KBM-7 (cell line): Measurements from ENCODE around the gene WNT11.

Source experiments
- DNase-seq: peaks from one replicate; pipeline ENCODE4 v3.0.0-alpha.2; 2015
- in situ Hi-C: fragments of 300-500 bp; cut with MboI; formaldehyde crosslinking; loops from 2 replicates; pipeline ENCODE4 v1.14.3; 2020; ENCODE audit warnings: low sequenced_read_pairs, low pct_unique_long_range_greater_than_20kb, mixed read lengths

Gene WNT11

DNA sequence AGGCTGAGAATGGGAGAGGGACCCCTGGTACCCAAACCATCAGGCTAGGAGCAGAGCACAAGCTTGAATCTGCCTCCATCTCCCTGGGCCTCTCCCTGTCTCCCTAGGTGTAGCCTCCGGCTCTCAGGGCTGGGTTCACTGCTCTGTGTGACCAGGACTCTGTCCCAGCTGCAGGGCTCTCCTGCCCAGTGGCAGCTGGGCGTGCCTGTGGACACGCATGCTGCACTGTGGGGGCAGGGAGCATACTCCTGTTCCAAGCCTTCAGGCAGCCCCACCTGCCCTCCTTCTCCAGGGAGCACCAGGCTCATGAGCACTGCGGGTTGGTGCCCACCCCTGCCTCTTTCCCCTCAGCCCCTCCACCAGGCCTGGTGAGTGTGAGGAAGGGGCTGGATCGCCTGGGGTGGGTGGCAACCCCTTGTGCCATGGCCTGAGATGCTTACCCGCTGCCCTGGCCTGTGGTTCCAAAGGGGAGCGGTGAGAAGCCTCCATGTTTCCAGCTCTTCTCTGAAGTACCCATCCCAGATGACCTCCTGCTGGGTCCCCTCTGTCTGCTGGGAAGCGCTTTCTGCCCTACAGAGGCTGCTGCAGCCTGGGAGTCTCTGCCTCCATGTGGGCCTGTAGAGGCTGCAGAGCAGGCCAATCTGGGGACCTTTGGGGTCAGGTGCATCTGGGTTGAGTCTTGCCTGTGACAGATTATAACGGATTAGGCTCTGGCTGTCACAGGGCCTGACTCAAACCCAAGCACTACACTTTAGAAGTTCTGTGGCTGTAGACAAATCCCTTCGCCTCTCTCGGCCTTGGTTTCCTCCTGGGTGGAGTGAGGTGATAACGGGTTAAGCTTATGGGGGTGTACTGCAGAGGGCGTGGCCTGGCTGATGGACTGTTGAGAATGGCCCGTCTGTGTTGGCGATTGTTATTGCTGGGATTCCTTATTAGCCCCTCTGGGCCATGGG, 43.7 kb downstream of the WNT11 start:
- in situ Hi-C loops: no loop called here
- no peak for DNase-seq

DNA sequence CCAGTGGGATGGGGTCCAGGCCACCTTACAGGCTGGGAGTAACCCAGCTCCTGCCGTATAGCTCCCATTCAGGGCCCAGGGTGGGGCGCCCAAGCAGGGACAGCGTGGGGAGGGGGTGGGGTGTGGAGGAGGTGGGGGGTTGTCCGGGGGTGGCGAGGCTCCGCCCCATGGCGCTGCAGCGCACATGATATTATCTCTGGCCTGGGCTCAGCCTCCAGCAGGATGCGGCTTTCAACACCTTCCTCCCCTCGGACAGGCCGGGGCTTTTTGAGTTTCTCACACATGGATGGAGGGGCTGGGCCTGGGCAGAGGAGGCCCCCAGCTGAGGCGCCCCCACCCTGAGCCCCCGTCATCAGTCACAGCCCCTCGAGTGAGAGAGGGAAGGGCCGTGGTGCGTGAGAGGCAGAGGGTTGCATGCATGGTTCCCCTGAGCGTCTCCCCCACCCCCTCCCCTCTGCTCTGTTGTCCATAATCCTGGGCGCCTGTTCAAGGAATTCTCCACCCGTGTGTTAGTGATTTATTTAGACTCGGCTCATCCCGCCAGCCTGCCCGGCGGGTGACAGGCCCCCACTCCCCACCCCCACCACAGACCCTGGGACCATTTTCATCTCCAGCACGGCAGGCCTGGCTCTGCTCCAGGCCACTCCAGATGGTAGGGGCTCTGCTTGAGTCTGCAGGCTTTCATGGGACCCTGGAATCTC, 44.9 kb downstream of the WNT11 start:
- in situ Hi-C loops: no loop called here
- DNase-seq: no peak

DNA sequence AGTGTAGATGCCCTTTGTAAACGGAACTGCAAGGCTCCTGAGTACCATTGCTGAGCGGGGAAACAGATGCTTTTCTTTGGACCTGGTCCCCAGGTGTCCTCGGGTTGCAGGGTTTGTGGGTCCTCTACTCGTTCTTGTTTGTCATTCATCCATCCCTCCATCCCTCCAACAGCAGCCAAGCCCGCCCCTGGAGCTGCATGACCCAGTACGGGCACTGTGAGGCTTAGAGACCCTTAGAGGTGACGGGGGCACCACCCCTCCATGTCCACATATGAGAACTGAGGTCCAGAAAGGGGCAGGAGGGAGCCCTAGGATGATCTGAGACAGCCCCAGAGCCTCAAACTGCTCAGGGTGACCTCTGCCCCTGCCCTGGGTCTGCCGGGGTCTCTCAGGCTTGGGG, 45.4 kb downstream of the WNT11 start:
- no peak for DNase-seq
- in situ Hi-C loops: no loop called here

DNA sequence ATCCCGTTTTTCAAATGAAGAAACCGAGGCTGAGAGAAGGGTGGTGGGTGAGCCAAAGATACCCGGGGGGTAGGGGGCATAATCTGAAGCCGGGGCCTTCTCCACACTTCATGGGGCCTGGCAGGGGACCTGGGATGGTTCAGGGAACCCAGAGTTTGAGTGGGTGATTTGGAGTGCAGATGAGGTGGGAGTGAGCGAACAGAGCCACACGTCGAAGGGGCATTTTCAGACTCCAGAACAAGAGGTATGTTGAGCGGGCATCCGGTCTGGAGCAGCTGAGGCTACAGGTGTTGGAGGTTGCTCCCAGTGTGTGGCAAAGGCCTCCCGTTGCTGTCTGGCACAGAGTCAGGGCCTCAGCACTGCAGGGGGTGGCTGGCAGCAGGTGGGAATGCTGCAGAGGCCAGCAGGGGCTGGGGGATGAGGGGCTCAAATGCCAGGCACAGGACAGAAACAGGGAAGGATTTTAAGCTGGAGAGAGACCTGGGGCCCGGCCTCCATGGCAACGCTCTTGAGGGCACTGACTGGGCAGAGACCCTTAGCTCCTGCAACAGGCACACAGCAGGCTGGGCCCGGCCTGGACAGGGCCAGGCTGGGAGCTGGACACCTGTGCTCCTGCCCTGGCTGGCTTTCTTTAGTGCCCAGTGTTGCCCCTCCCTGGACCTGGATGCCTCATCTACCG, 46.2 kb downstream of the WNT11 start:
- in situ Hi-C loops: no loop called here
- no peak for DNase-seq

DNA sequence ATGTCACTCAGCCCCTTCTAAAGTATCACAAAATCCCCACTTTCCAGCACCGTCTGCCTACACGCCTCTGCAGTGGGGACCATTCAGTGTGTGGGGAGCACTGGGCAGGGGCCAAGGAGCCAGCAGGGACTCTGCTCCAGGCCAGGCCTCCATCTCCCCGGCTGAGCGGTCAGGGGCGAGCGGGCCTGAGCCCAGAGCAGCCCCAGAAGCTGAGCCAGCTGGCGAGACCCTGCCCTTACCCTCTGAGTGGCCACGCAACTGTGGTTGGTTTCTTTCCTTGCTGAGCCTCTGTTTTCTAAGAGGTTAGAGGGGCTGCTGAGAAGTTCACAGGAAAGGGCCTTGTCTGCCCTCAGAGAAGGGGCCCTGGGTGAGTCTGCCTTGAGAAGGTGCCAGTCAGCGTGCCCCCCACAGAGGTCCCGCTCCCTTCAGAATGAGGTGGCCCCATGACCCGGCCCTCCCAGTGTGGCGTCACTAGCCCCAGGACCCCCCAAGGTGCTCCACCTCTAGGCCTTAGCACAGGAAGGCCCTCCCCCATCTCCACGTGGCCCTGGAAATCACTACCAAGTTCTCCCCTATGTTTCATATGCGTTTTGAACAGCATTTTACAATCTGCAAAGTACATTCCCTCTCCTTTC, 46.9 kb downstream of the WNT11 start:
- in situ Hi-C loops: no loop called here
- DNase-seq: no peak

DNA sequence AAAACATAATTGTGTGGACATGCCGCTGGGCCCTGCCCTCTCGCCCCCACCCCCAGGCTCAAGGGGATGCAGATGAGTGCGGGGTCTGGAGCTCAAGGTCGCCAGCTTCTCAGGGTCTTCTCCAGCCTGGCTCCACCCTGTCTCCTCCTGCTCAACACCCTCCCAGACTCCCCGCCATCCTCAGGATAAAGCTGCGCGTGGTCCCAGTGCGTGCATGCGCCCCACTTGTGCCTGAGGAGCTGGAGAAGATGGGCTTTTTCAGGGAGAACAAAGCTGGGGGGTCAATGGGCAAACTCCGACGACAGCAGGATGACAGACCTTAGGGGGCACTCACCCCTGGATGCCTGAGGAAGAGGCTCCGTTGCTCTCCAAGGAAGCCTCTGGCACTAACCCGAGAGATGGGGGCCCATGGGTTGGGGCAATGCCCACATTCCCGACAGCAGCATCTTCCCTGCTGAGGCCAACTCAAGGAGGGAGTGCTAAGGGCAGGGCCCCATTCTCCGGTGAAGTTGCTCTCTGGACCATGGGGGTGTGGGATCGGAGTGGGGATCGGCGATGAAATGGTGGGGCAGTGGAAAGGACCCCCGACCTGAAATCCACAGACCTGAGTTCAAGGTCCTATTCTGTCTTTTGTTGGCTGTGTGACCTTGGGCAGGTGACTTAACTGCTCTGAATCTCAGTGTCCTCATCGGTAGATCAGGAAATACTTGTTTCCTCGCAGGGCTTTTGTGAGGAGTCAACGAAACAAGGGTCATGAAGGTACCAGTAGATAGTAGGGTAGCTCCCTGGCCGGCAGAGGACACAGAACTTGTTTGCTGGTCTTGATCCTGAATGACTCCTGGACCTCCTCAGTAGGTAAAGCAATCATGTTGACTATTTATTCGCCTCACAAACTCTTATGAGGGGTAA, 47.7 kb downstream of the WNT11 start:
- no peak for DNase-seq
- in situ Hi-C loops: no loop called here

DNA sequence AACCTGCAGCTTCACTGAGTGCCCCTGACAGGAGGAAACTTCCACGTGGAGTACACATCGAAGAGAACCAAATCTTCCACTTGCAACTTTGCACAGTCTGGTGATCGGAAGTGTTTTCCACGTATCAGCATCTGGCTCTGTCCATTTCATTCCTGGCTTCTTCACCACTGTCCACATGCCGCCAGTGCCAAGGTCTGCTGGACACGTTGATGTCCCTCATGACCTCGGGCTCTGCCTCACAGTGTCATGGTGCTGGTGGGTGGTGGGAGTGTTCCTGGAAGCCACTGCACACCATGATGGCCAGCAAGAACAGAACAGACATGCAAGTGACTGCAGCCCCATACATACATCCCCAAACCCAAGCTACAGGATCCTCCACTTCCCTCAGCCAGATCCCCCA, 48.4 kb downstream of the WNT11 start:
- no peak for DNase-seq
- in situ Hi-C loops: no loop called here

DNA sequence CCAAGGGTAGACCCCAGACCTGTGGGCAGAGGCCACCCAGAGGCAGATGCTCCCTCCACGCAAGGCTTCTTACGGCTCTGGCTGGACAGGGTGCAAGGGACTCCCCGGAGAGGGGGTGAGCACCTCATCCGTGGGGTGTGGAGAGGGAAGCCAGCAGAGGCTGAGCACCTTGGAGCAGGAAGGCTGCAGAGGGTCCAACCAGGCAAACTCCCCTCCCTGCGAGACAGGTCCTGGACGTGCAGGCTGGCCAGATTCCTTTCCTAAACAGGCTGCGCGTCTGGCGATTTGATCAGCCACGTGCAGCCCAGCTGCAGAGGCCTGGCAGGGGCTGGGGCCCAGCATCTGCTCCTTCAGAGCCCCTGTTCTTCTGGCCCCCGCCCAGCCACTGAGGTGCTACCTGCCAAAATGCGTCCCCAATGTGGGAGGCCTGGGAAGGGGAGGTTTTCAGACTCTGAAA, 49.3 kb downstream of the WNT11 start:
- no peak for DNase-seq
- in situ Hi-C loops: no loop called here

DNA sequence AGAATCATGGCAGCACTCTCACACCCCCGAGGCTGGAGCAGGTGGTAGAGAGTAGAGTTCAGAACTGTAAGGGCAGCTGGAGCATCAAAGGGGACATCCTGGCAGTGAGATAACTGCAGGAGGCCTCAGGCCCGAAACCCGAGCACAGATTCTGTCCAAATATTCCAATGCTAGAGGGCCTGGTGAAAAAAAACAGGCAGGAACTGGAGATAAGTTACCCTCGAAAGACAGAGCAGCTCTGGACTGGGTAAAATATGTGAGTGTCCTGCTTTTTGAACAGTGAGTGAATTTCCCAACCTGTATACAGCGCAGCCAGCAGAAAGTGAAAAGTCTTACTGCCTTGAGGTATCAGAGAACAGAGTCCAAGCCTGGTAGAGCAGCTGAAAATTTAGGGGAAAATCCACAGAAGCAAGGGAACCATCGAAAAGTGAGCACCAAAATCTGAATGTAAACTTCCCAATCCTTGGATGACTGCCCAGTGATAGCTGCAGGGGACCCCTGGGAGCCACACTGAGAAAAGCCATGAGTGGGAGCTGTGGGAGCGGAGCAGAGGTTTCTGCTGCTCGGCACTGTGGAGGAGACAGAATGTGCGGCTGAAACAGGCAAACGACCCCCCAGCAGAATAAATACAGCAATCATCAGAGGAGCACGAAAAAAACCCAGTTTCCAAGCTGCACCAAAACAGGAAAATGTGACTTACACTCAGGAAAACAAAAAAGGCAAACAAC, 50.6 kb downstream of the WNT11 start:
- in situ Hi-C loops: no loop called here
- DNase-seq: no peak

DNA sequence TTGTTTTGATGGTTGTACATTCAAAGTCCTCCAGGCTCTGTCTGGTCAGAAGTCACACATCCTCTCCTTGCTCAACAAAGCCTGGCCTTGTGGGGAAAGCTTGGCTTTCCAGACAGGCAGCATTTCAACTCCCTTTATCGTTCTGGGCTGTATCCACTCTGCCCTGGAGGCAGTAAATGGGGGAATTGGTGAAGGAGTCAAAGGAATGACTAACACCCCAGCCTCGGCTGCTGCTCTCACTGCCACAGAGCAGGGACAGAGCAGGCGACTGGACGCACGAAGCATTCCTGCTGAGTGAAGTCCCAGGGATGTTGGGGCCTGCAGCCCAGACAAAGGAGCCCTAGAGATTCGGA, 52.8 kb downstream of the WNT11 start:
- no peak for DNase-seq
- in situ Hi-C loops: no loop called here

DNA sequence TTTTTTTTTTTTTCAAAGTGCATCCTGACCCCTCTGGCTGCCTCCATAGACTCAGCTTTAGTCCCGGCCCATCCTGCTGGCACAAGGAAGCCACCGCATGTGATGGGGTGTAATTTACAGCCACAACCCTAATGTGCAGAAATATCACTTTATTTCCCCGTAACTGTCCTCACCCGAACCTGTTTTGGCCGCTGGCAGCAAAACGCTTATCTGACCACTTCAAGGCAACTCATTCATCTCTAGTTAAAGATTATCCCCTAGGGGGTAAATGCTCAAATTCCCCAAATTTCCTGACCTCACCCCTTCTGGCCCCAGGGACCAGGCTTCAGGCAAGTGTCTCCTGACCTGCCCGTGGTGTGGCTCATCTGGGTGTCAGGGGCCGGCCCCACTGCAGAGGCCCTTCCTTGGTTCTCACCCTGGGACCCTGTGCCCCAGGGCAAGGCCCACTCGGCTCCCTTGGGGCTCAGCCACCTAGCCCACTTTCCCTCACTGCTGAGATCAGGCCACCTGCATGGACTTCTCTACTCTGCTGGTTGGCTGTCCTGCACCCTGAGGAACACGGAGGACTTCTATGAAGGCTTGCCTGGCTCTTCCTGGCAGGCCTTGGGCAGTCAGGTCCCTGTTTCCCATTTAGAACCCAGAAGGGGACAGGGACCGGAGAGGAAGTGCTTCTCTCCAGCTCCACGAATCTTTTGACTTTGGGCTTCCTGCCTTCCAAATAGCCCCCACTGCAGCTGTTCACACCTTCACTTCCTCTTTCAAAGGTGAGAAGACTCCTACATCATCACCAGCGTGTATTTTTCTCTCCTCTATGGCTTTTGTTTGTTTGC, 53.3 kb downstream of the WNT11 start:
- in situ Hi-C loops: no loop called here
- DNase-seq: peak; percentile 41

DNA sequence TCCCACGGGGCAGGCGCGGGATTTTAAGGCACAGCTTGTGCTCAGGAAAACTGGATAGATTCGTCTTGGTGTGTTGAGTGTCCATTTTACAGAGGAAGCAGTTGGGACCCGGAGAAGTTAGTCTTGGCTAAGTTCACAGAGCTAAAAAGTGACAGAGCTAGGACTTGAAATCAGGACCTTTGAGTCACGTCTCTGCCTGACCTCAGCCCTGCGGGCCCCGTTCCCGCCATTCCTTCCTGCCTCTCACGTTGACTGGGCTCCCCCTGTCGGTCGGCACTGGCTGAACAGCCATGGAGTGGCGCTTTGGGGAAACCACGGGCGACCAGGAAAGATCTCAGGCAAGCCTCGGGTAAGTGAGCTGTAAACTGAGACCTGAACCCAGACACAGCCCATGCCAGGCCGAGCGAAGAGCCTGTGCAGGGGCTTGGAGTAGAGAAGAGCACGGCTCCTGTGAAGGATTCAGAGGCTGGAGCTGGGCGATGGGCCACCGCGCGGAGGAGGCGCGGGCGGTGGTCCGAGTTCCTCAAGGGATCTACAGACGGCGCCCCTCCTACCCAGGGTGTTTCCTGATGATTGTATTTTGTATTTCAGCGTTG, 54.1 kb downstream of the WNT11 start:
- in situ Hi-C loops: no loop called here
- peak; percentile 90 for DNase-seq

DNA sequence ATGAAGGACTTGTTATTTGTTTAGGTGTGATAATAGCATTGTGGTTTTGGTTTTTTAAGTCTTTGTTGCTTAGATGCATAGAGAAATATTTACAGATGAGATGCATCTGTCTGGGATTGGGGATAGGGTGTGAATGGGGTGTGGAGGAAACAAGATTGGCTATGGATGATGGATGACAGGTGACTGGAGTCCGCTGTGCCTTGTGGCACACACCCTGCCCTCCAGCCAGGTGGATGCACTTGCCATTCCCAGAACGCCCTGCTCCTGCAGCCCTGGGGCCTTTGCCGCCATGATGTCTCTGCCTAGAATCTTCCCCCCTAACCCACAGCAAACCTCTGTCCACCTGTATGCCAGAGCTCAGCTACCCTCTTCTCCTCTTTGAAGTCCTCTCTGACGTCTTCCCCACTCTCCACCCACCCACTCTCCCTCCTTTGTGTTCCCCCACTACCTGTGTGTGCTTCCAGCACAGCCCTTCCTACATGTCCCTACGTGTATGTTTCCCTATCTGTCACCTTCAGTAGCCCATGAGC, 54.7 kb downstream of the WNT11 start:
- DNase-seq: no peak
- in situ Hi-C loops: no loop called here

DNA sequence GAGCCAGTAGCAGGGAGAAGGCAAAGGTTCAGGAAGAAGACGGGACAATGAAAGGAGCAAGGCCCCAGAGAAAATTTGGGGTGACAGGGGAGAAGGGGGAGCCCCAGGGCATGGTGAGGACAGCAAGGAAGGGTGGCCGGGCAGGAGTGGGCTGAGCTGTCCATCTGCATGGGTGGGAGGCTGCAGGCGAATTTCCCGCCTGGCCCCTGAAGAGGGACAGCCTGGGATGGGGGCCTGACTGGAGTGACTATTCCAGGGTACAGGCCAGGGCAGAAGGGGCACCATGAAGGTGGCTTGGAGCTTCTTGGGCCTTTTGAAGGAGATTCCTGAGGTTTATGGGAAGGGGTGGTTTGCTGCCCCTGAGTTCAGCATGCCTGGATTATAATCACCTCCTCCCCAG, 56.2 kb downstream of the WNT11 start:
- in situ Hi-C loops: no loop called here
- no peak for DNase-seq

DNA sequence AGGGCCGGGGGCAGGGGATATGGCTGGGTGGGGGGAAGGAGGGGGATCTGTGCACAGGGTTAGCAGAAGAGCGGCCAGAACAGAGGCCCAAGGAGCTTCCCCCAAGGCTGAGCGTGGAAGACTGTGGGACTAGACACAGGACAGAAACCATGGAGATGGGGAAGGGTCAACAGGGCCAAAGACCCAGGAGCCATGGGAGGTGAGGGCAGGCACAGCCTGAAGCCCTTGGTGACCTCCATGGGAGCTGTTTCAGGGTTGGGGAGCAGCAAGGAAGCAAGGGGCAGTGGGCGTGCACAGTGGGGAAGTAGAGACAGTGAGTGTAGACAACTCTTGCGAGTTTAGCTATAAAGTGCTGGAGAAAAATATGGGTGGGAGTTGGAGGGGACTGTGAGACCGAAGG, 56.6 kb downstream of the WNT11 start:
- in situ Hi-C loops: loop anchor here (10.0 kb wide), 1 partner anchor 245 kb away; no protein-coding TSS in a partner anchor
- no peak for DNase-seq

DNA sequence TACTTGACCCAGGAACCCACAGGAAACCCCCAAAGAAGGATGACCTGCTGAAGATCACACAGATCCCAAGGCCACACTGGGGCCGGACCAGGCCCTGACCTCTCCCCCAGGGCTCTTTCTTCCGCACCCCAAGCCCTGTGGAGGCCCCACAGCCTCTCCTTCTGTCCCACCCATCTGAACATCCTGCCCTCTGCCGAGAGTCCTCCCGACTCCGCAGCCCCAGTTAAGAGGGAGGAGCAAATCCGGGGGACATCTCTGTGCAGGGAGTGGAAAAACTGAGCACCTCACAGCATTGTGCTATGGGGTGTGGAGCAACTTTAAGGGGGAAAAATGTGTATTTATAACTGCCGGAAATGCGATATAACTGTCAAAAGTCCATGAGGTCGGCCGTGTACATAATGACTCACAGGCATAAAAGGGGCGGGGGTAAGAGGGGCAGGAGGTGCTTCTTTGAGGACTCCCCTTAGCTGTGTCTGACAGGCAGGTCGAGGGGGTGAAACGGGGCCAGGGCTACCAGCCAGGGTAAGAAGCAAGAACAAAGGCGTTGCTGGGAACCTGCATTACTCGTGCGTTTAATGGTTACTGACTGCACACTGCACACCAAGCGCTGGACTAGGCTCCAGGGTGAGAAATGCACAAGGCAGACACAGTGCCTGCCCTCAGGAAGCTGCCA, 57.2 kb downstream of the WNT11 start:
- DNase-seq: no peak
- in situ Hi-C loops: loop anchor here (10.0 kb wide), 1 partner anchor 244 kb away; no protein-coding TSS in a partner anchor
